ENCODE measurements around the gene GTF3C1. TPM values are rescaled to one million over a fixed set of nuclear protein-coding genes. Genes with fewer than 3 reads are reported as not detected.

The GTF3C1 gene
- polyA plus RNA-seq, 1 donor from 2014 or later = 54.0 TPM

DNA sequence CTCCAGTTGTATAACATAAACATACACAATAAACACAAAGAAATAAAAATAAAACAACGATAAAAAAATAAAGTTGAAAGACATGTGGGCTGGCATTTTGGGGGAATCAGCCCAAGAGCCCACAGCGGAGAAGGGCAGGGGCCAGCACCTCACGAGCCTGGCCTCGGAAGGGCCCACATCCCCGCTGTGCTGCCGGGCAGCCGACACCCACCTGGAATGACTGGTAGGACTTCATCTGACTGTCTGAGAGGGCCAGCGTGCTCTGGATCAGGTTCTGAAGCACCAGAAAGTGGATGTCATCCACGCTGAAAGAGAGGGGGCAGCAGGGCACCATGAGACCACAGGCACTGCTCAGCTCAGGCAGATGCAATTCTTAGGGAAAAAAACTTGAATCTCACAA lies 73.5 kb downstream of the GTF3C1 start:
- no peaks in the 10 kb centered on the region for H4K20me1 ChIP-seq (ENCODE audit: insufficient read depth)
- no peaks in the 10 kb centered on the region for H3K9me3 ChIP-seq (ENCODE audit: low read length)
- no peaks in the 10 kb centered on the region for H3K9me2 ChIP-seq (ENCODE audit: insufficient read depth, low read length)
- no peaks in the 10 kb centered on the region for H3K27me3 ChIP-seq (ENCODE audit: insufficient read depth, low read depth, low read length)
- TF ChIP-seq POLR2AphosphoS5 (IDR thresholded peaks at IDR 0.05) (no peak), EP300 (conservative IDR thresholded peaks at IDR 0.05; ENCODE audit: poor library complexity, severe bottlenecking) (no peak), RAD21 (conservative IDR thresholded peaks at IDR 0.05) (no peak), TAF1 (IDR thresholded peaks at IDR 0.05; ENCODE audit: low read depth) (no peak), MXI1 (conservative IDR thresholded peaks at IDR 0.05; ENCODE audit: poor library complexity, severe bottlenecking) (no peak), SMC3 (conservative IDR thresholded peaks at IDR 0.05; ENCODE audit: poor library complexity) (no peak), EZH2 (IDR thresholded peaks at IDR 0.05; ENCODE audit: borderline replicate concordance, insufficient read depth, low read length, poor library complexity, severe bottlenecking) (no peak)
- TF ChIP-seq, protein P1, sequence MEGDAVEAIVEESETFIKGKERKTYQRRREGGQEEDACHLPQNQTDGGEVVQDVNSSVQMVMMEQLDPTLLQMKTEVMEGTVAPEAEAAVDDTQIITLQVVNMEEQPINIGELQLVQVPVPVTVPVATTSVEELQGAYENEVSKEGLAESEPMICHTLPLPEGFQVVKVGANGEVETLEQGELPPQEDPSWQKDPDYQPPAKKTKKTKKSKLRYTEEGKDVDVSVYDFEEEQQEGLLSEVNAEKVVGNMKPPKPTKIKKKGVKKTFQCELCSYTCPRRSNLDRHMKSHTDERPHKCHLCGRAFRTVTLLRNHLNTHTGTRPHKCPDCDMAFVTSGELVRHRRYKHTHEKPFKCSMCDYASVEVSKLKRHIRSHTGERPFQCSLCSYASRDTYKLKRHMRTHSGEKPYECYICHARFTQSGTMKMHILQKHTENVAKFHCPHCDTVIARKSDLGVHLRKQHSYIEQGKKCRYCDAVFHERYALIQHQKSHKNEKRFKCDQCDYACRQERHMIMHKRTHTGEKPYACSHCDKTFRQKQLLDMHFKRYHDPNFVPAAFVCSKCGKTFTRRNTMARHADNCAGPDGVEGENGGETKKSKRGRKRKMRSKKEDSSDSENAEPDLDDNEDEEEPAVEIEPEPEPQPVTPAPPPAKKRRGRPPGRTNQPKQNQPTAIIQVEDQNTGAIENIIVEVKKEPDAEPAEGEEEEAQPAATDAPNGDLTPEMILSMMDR (IDR thresholded peaks at IDR 0.05; ENCODE audit: poor library complexity, severe bottlenecking) = no peak
- TF ChIP-seq, protein P2, sequence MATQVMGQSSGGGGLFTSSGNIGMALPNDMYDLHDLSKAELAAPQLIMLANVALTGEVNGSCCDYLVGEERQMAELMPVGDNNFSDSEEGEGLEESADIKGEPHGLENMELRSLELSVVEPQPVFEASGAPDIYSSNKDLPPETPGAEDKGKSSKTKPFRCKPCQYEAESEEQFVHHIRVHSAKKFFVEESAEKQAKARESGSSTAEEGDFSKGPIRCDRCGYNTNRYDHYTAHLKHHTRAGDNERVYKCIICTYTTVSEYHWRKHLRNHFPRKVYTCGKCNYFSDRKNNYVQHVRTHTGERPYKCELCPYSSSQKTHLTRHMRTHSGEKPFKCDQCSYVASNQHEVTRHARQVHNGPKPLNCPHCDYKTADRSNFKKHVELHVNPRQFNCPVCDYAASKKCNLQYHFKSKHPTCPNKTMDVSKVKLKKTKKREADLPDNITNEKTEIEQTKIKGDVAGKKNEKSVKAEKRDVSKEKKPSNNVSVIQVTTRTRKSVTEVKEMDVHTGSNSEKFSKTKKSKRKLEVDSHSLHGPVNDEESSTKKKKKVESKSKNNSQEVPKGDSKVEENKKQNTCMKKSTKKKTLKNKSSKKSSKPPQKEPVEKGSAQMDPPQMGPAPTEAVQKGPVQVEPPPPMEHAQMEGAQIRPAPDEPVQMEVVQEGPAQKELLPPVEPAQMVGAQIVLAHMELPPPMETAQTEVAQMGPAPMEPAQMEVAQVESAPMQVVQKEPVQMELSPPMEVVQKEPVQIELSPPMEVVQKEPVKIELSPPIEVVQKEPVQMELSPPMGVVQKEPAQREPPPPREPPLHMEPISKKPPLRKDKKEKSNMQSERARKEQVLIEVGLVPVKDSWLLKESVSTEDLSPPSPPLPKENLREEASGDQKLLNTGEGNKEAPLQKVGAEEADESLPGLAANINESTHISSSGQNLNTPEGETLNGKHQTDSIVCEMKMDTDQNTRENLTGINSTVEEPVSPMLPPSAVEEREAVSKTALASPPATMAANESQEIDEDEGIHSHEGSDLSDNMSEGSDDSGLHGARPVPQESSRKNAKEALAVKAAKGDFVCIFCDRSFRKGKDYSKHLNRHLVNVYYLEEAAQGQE (IDR thresholded peaks at IDR 0.05; ENCODE audit: borderline replicate concordance) = no peak
- H3K36me3 ChIP-seq (ENCODE audit: insufficient read depth, low read length) = no peaks in the 10 kb centered on the region
- H2AFZ ChIP-seq (ENCODE audit: low read depth, low read length) = no peak overlapping the region
- H3K79me2 ChIP-seq (replicated peaks; ENCODE audit: insufficient read depth, low read length) = no peaks in the 10 kb centered on the region
- no peak overlapping the region for H3K4me3 ChIP-seq (ENCODE audit: low read length)
- no peaks in the 10 kb centered on the region for H3F3A ChIP-seq (ENCODE audit: insufficient read depth, low read length, poor library complexity, severe bottlenecking)
- no peak overlapping the region for H3K4me2 ChIP-seq (ENCODE audit: low read length)
- H3K9ac ChIP-seq (ENCODE audit: low read length) = no peak overlapping the region
- H3K27ac ChIP-seq (ENCODE audit: low read length) = no peak overlapping the region

DNA sequence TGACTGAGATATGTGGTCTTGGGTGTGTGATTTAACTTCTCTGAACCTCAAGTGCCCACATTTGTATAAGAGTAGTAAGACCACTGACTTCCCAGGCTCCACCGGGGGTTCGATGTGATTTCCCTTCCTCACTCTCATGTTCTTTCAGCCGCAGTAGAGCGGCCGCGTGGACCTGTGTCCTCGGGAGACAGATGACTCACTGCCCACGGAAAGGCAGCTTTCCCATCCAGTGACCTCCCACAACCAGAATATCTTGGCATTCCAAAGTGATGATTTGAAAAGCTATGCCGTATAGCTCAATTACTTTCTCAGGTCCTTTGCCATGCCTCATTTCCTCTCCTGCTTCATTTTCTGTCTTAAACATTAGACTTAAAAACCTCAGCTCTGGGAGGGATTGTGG lies 74.2 kb downstream of the GTF3C1 start:
- no peaks in the 10 kb centered on the region for H4K20me1 ChIP-seq (ENCODE audit: insufficient read depth)
- no peak overlapping the region for H3K4me2 ChIP-seq (ENCODE audit: low read length)
- no peaks in the 10 kb centered on the region for H3K27me3 ChIP-seq (ENCODE audit: insufficient read depth, low read depth, low read length)
- no peaks in the 10 kb centered on the region for H3K9me2 ChIP-seq (ENCODE audit: insufficient read depth, low read length)
- no peaks in the 10 kb centered on the region for H3K79me2 ChIP-seq (replicated peaks; ENCODE audit: insufficient read depth, low read length)
- no peak for TF ChIP-seq EZH2 (IDR thresholded peaks at IDR 0.05; ENCODE audit: borderline replicate concordance, insufficient read depth, low read length, poor library complexity, severe bottlenecking)
- no peak overlapping the region for H3K4me3 ChIP-seq (ENCODE audit: low read length)
- H3F3A ChIP-seq (ENCODE audit: insufficient read depth, low read length, poor library complexity, severe bottlenecking) = no peaks in the 10 kb centered on the region
- H2AFZ ChIP-seq (ENCODE audit: low read depth, low read length) = no peak overlapping the region
- no peak overlapping the region for H3K9ac ChIP-seq (ENCODE audit: low read length)
- H3K9me3 ChIP-seq (ENCODE audit: low read length) = no peaks in the 10 kb centered on the region
- H3K36me3 ChIP-seq (ENCODE audit: insufficient read depth, low read length) = no peaks in the 10 kb centered on the region
- no peak overlapping the region for H3K27ac ChIP-seq (ENCODE audit: low read length)

DNA sequence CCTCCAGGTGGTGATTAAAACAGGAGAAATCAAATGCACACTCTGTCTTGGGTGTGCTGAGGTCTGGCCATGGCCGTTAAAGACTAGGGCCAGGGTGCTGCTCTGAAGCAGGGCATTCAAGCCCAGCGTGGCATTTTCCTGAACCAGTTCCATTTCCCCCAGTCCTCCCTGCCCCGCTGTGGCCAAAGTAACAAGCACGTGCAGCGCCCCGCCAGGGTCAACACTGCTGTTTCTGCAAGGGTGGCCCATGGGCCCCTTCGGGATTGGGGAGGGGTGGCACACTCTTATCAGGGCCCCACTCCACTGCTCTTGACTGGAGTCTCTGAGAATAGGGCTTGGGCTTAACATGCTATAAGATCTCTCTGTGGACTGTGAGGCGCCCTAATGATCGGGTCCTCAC lies 74.8 kb downstream of the GTF3C1 start:
- Histone ChIP-seq H3K27me3 (ENCODE audit: insufficient read depth, low read depth, low read length) (no peaks in the 10 kb centered on the region), H3K9me3 (ENCODE audit: low read length) (no peaks in the 10 kb centered on the region), H3K36me3 (ENCODE audit: insufficient read depth, low read length) (no peaks in the 10 kb centered on the region), H3F3A (ENCODE audit: insufficient read depth, low read length, poor library complexity, severe bottlenecking) (no peaks in the 10 kb centered on the region), H3K4me3 (ENCODE audit: low read length) (no peak overlapping the region), H3K4me2 (ENCODE audit: low read length) (no peak overlapping the region), H3K27ac (ENCODE audit: low read length) (no peak overlapping the region), H3K79me2 (replicated peaks; ENCODE audit: insufficient read depth, low read length) (no peaks in the 10 kb centered on the region), H4K20me1 (ENCODE audit: insufficient read depth) (no peaks in the 10 kb centered on the region), H2AFZ (ENCODE audit: low read depth, low read length) (no peak overlapping the region), H3K9me2 (ENCODE audit: insufficient read depth, low read length) (no peaks in the 10 kb centered on the region), H3K9ac (ENCODE audit: low read length) (no peak overlapping the region)
- TF ChIP-seq RAD21 (conservative IDR thresholded peaks at IDR 0.05) (no peak), SMC3 (conservative IDR thresholded peaks at IDR 0.05; ENCODE audit: poor library complexity) (no peak), EP300 (conservative IDR thresholded peaks at IDR 0.05; ENCODE audit: poor library complexity, severe bottlenecking) (no peak), POLR2AphosphoS5 (IDR thresholded peaks at IDR 0.05) (no peak)
